Stimulated activated CD4-positive, alpha-beta T cell treated with anti-CD3 and anti-CD28 coated beads, Interleukin-1b, Interleukin-23, amount 100 ng/mL, for 48 hours (primary cell): ENCODE data around the gene SUMO2.
"Not testable (repeated sequence)": the region's sequence is repeated elsewhere in the genome, so short reads cannot be mapped to it uniquely, and the experiment has no call there.

Source experiments
- DNase-seq: peaks from one replicate; pipeline ENCODE4 v3.0.0-alpha.2; 2020

Gene SUMO2

DNA sequence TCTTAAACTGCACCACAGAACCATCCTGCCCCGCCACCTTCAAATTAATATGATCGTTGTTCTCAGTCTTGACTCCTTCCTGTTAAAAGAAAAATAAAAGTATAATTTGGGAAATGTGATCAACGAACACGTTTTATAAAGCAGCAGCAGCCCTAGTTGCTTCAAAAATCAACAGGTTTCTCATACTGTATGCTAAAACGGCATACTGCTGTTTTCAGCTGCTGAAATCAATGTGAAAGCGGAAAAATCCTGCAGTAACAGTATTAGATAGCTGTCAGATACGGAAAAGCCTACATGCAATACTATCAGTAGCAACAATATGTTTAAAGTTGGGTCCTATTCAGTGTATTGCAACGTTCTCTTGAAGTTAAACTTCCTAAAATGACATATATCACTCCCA is 1.6 kb downstream of the SUMO2 start:
- no peak for DNase-seq

- no peak for DNase-seq
Observed at GRCh38 chr17:75178453-75178852, 4.3 kb downstream of the SUMO2 start.

DNA sequence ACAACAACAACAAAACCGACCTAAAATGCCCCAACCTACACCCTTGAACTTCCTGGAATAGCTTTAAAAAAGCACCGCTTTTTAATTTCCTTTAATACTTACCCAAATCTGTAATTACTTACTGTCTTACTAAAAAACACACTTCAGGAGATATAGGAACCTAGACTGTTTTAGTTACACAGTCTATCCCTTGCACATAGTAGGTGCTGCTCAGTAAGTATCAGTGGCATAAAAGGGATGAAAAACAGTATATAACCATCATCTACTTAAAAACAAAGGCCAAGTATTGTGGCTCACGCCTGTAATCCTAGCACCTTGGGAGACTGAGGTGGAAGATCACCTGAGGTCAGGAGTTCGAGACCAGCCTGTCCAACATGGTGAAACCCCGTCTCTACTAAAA is 6.1 kb downstream of the SUMO2 start:
- DNase-seq: no peak

DNA sequence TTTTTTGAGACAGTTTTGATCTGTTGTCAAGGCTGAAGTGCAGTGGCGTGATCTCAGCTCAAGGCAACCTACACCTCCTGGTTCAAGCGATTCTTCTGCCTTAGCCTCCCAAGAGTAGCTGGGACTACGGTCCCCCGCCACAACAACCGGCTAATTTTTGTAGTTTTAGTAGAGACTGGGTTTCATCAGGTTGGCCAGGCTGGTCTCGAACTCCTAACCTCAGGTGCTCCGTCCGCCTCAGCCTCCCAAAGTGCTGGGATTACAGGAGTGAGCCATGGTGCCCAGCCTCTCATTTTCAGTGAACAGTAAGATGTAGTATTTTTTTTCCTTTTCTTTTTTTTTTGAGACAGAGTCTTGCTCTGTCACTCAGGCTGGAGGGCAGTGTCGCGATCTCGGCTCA is 7.8 kb downstream of the SUMO2 start:
- DNase-seq: no peak

DNA sequence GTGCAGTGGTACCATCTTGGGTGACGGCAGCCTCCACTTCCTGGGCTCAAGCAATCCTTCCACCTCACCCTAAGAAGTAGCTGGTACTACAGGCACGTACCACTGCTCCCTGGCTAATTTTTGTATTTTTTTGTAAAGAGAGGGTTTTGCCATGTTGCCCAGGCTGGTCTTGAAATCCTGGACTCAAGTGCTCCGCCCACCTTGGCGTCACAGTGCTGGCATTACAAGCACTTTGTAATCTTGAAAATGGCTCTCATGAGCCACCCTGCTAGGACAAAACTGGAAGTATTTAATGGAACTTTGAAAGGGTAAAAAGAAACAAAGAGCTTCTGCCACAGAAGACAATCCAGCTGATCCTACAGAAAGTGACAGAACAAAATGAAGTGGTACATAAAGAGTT is 9.2 kb downstream of the SUMO2 start:
- no peak for DNase-seq

GRCh38 chr17:75168998-75169397 is 13.8 kb downstream of the SUMO2 start:
- no peak for DNase-seq

DNA sequence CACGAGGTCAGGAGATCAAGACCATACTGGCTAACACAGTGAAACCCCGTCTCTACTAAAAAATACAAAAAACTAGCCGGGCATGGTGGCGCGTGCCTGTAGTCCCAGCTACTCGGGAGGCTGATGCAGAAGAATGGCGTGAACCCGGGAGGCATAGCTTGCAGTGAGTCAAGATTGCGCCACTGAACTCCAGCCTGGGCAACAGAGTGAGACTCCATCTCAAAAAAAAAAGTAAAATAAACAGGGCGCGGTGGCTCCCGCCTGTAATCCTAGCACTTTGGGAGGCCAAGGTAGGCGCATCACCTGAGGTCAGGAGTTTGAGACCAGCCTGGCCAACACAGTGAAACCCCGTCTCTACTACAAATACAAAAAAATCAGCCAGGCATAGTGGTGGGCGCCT is 18.2 kb downstream of the SUMO2 start:
- DNase-seq: not testable (repeated sequence)

DNA sequence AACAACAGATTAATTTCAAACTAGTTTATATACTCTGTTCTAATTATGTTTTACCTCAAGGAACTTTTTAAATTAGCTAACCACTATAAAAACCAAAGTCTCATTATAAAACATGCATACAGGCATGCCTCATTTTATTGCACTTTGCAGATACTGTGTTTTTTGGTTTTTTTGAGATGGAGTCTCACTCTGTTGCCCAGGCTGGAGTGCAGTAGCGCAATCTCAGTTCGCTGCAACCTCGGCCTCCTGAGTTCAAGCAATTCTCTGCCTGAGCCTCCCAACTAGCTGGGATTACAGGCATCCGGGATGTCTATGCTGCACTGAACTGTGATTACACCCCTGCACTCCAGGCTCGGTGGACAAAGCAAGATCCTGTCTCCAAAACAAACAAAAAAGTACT is 19.7 kb downstream of the SUMO2 start:
- no peak for DNase-seq

DNA sequence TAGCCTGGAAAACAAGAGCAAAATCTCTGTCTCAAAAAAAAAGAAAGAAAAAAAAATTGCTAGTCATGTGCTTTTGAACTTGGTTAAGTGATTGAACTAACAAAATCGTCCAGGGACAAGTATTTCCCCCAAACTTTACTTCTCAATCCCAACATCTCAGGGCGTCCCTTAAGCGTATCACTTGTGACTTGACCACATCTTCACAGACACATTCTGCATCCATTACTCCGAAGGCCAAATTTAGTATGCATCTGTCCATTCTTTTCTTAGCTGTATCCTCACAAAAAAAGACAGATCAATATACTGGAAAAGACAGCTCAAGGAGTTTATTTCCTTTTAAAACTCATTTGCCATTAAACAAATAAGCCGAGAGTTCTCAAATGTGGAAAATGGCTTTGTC is 22.5 kb downstream of the SUMO2 start:
- DNase-seq: no peak

DNA sequence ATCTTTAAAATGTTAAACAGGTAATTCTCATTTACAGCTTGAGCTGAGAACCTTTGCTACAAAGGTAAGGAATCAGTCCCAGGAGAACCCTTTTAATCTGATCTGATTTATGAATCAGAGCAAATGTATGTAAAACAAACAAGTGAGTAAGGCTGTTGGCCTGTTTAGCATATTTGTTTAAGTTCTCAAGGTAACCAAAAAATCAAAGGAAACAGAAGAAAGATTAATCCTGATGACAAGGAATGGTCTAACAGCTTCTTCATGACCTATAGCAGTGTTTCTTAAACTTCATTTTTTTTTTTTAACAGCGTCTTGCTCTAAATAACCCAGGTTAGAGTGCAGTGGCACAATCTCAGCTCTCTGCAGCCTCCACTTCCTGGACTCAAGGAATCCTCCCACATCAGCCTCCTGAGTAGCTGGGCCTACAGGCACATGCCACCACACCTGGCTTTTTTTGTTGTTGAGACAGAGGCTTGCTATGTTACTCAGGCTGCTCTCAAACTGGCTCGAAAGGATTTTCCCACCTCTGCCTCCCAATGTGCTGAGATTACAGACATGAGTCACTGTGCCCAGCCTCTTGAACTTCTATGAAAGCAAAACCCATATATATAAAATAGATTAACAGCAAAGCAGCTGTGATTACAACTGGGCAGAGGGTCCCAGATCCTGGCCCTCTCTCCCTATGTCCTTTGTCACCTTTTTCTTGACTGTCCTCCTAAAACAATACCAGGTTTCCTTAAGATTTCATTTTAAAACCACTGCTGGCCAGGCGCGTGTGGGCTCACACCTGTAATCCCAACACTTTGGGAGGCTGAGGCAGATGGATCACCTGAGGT is 23.3 kb downstream of the SUMO2 start:
- no peak for DNase-seq

DNA sequence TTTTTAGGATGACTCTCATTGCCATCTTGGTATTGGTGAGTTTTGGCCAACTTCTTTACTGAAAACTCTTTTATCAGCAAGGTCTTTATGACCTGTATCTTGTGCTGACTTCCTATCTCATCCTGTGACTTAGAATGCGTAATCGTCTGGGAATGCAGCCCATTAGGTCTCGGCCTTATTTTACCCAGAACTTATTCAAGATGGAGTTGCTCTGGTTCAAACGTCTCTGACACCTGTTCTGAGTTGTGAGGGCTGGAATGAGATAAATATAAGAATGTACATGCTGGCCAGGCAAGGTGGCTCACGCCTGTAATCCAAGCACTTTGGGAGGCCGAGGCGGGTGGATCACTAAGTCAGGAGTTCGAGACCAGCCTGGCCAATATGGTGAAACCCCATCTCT is 24.3 kb downstream of the SUMO2 start:
- not testable (repeated sequence) for DNase-seq

DNA sequence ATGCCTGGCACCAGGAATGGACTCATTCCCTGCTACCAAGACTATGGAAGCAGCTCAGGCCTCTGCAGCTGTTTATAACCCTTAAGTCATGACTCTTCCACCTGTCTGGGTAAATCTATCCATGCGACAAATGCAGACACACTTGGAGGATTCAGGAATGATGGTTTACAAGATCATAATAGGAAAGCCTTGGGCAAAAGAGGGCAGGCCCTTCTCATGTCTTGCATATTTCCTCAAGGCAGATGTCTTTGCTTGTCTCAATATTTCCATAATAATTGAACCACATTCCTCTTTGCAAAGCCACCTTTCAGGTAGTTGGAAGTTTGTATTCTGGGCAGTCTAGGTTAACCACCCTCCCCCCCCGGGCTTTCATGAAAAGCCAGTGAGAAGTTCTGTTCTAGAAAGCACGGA is 27.6 kb downstream of the SUMO2 start:
- DNase-seq: no peak

DNA sequence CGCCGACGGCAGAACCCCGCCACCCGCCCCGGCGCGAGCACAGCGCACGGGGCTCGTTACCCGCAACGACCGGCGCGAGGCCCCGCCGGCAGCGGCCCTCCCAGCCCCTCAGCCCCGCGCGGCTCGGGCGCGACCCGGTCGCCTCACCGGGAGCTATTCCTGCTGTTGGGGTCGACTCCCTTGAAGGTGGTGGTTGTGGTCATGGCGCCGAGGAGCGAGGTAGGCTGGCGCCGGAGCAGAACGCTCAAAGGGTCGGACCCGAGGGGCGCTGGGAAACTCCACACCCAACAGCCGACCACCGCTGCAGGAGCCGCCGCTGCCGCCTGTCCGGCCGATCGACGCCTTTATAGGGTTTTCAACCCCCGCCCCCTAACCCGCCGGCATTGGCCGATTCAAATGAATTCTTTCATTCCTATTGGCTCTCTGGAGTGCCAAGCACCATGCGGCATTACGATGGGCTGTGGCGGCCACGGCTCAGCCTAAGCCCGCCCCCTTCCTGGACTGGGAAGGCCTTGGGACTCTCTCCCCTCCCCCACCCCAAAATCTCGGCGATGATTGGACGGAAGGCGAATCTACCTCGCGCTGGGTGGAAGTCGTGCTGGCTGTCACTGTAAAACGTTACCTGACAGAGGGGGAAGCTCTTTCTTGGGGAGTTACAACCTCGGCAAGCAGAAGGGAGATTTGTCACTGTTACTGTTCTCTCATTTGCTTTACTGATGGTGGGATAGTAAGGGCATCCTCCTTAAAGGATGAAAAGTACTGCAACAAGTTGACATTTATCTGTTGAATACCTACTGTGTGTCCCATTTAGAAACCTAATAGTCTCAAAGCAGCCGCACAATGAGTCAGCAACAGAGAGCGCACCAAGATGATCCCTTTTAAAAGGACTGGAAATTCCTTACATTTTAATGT is 28.3 kb downstream of the SUMO2 start, which contains the start of gene JPT1:
Gene JPT1 (minus strand): TSS at position 318 of the 912 bp plus-strand sequence. CDS start 115 bp downstream, at position 203.
- DNase-seq: peak; percentile 99

- DNase-seq: peak; percentile 17
Observed at GRCh38 chr17:75153780-75154194, 29.0 kb downstream of the SUMO2 start.

GRCh38 chr17:75152922-75153779 is 29.6 kb downstream of the SUMO2 start:
- peak; percentile 27 for DNase-seq

GRCh38 chr17:75152523-75152921 is 30.2 kb downstream of the SUMO2 start:
- no peak for DNase-seq

- no peak for DNase-seq
Observed at GRCh38 chr17:75151930-75152329, 30.8 kb downstream of the SUMO2 start.

DNA sequence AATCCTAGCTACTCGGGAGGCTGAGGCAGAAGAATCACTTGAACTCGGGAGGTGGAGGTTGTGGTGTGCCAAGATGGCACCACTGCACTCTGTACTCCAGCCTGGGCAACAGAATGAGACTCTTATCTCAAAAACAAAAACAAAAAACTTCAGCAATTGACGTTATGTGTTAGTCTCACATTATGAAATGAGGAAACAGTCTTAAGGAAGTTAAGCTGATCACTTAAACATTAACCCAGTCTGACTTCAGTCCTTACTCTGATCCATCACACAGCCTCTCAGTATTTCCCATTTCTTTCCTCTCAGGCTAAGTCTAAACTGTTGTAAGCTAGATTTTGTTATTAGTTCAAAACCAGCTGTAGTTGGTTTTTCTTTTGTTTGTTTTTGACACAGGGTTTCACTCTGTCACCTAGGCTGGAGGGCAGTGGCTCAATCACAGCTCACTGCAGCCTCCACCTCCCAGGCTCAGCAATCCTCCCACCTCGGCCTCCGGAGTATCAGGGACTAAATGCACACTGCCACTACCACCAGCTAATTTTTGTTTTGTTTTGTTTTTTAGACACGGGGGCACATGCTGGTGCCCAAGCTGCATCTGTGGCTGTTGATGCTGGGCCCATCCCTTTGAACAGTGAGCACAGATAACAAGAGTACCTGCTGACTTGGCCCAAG is 34.7 kb downstream of the SUMO2 start:
- DNase-seq: no peak

GRCh38 chr17:75146592-75146991 is 36.2 kb downstream of the SUMO2 start:
- DNase-seq: no peak

DNA sequence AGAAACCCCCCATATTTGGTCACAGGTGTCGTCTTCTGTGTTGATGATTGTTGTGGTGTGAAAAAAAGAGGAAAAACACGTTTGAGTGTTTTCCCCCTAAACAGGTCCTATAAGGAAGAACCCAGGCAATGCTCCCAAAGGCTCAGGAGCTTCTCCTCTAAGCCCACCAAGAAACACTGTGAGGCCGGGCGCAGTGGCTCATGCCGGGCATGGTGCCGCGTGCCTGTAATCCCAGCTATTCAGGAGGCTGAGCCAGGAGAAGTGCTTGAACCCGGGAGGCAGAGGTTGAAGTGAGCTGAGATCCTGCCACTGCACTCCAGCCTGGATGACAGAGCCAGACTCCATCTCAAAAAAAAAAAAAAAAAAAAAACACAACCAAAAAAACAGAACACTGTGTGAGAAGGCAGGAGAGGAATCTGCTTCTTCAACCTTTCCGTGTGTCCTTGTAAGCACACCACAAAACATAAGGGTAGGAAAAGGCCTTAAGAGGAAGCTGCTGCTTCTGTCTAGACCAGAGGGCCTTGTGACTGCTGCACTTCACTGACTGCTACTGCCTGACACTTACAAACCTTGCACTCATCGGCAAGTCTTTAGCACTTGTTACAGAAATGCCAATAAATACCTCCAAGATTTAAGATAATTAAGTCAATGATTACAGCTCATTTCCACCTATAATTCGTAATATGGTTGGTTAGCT is 37.8 kb downstream of the SUMO2 start:
- DNase-seq: no peak

GRCh38 chr17:75142236-75142971 is 40.4 kb downstream of the SUMO2 start:
- no peak for DNase-seq
